Measurements from ENCODE around the gene DHX32. TPM values are rescaled to one million over a fixed set of nuclear protein-coding genes. Genes with fewer than 3 reads are reported as not detected.

Gene DHX32
- total RNA-seq, 1 donor from 2014 or later = 63.9 TPM

- no peak for DNase-seq (ENCODE audit: extremely low read depth, low read depth, low spot score)
Observed at GRCh38 chr10:125816548-125816947, 64.5 kb downstream of the DHX32 start.

GRCh38 chr10:125815764-125816163 lies 65.3 kb downstream of the DHX32 start:
- DNase-seq (ENCODE audit: extremely low read depth, low read depth, low spot score) = no peak

- no peak for DNase-seq (ENCODE audit: extremely low read depth, low read depth, low spot score)
Observed at GRCh38 chr10:125812128-125812750, 68.9 kb downstream of the DHX32 start.

GRCh38 chr10:125811251-125811650 lies 69.8 kb downstream of the DHX32 start:
- DNase-seq (ENCODE audit: extremely low read depth, low read depth, low spot score) = no peak

- DNase-seq (ENCODE audit: extremely low read depth, low read depth, low spot score) = no peak
Observed at GRCh38 chr10:125808047-125808446, 73.0 kb downstream of the DHX32 start.

DNA sequence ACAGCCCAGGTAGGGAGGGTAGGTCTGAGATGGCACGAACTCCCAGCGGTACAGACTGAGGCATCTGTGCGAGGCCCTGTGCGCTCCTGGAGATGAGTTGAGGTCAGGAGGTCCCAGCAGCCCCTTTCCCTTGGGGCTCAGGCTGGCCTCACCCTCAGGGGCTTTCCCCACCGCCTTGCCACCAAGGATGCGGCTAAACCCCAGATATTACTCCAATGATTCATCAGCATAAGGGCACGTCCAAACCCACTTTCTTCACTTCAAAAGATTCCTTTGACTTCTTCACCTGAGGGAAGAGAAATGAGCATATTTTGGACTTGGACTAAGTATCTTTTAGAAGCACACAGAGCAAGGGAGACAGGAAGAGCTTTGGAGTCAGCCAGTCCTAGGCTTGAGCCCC lies 78.4 kb downstream of the DHX32 start:
- DNase-seq (ENCODE audit: extremely low read depth, low read depth, low spot score) = no peak

DNA sequence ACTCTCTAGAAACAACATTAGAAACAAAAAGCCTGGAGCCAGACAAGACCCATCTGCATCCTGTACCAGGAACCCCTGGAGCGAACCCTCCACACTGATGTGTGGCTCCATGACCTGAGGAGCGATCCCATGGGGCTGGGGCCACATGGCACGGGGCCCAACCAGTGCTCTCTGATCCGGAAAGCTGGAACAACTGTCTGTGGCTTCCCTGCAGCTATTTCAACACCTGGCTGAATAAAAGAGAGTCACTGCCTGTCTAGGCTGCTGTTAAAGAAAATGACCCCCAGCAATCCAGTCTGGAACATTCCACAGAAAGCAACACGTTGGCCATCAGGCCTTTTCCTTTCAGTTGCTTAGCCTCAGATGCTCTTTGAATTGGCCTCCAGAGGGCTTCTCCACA lies 79.0 kb downstream of the DHX32 start:
- no peak for DNase-seq (ENCODE audit: extremely low read depth, low read depth, low spot score)

DNA sequence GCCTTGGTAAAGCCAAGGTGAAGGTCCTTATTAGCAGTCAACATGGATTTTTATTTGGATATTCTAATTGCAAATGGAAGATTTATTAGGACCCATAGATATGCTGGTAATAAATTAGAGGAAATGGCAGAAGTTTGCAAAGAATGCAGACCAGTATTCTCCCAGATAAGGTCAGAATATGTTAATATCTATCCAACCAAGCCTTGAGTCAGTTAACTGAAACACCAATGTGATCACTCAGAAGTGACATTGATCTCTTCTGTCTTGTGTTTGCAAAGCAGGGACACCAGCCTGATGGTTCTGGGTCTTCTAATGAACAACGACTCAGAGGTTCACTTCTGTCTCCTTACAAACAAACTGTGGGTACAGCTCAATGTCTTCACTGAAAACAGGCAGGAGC lies 79.5 kb downstream of the DHX32 start:
- no peak for DNase-seq (ENCODE audit: extremely low read depth, low read depth, low spot score)

- DNase-seq (ENCODE audit: extremely low read depth, low read depth, low spot score) = no peak
Observed at GRCh38 chr10:125799451-125800182, 81.5 kb downstream of the DHX32 start.

DNA sequence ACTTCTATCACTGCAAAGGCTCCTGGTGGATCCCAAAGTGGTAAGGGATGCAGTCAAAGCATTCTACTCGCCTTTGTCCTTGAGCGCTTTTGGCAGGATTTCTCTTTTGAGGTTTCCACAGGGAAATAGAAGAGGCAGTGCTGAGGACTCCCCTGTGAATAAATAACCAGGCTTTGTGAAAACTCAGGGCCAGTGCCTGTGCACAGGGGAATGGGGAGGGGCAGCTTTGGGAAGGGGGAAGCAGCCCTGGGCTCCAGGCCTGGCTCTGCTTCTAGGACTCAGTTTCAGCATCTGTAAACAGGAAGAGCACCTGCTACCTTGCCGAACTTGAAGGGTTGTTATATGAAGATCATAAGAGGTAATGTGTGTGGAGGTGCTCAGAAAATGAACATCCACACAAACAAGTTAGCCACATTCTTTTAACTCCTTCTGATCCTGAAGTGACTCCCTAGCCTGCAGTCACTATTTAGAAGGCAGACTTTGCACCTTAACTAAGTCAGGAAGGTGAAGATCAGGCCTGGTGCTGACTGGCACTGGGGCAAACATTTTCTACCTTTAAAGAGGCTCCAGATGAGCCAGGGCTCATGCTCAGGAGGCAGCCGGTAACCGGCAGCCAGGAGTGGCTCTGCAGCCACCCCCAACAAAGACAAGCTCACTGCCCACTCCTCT lies 83.0 kb downstream of the DHX32 start:
- no peak for DNase-seq (ENCODE audit: extremely low read depth, low read depth, low spot score)

- DNase-seq (ENCODE audit: extremely low read depth, low read depth, low spot score) = no peak
Observed at GRCh38 chr10:125797424-125797823, 83.7 kb downstream of the DHX32 start.

DNA sequence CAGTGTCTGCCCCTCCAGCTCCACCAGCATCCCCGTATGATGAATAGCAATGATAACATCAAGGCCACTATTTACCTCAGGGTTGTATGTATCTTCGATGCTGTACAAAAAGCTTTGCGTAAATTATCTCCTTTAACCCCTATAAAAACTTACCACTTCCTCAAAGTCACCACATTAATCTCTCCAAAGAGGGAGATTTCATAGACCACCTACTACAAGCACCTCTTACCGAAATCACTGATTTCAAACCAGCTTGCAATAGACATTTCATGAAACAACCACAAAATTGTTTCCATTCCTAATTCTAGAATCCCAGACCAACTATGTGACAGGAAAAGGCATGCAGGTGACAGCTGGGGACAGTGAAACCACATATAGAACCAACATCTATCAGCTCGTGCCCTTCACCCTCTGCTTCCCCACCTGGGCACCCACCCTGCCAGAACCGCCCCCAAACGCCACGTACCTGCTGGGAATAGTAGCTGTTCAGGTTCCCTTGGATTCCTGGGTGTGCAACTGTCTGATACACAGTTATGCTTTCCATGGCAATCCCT lies 85.4 kb downstream of the DHX32 start:
- DNase-seq (ENCODE audit: extremely low read depth, low read depth, low spot score) = no peak

- DNase-seq (ENCODE audit: extremely low read depth, low read depth, low spot score) = no peak
Observed at GRCh38 chr10:125795128-125795527, 86.0 kb downstream of the DHX32 start.

GRCh38 chr10:125792342-125793300 lies 88.5 kb downstream of the DHX32 start:
- DNase-seq (ENCODE audit: extremely low read depth, low read depth, low spot score) = no peak

DNA sequence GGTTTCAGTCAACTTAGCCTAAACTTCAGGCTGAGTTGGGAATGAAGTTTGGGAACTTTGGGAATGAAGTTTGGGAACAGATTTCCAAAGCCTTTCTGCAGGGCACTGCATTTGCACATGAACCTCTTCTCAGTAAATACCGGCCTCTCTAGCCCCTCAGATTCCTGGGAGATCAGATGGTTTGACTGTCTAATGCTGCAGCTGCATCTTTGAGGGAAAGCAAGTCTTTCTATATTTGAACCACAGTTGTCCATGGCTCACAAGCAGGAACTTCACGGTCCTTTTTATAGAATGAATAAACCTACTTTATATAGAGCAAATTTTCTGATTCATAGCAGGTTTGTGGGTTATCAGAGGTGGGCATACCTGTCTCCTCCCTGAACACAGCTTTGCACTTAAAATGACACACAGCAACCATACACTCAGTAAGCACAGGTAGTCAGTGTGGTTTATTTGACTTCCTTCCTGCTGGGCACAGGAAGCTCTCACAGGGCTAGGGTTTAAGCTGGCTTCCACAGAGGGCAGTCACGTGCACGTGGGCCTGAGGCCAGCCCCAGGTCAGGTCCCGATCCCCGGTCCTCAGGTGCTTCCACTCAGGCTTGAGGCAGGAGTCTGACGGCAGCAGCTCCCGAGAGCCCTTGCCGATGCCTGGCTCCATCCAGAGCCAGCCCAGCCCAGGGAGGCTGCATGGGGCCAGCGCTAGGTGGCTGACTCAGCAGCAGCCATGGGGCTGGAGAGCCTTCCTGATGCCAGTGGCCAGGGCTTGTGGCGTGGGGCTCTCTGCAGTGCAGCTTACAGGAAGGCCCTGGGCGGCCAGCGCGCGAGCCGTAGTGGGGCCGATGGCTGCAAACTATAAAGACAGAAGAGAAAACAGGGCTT lies 92.7 kb downstream of the DHX32 start:
- DNase-seq (ENCODE audit: extremely low read depth, low read depth, low spot score) = no peak

Other genes starting within 250 kb of the DHX32 start
- gene TEX36, start 198.1 kb downstream of the DHX32 start, total RNA-seq = not detected in 2 replicates
- 11.9 and 13.0 TPM in 2 replicates for gene EDRF1, start 161.6 kb downstream of the DHX32 start, total RNA-seq
- gene MMP21, start 105.5 kb downstream of the DHX32 start, total RNA-seq = 0.53 TPM in 1 of 2 replicates, not detected in the other
- 61.9 and 86.3 TPM in 2 replicates for gene UROS, start 58.0 kb downstream of the DHX32 start, total RNA-seq
- 27.8 and 39.4 TPM in 2 replicates for gene BCCIP, start 57.7 kb downstream of the DHX32 start, total RNA-seq
- gene FANK1, start 15.3 kb upstream of the DHX32 start, total RNA-seq = 4.8 and 11.4 TPM in 2 replicates